Measurements from ENCODE around the gene AGXT. TPM values are rescaled to one million over a fixed set of nuclear protein-coding genes. Genes with fewer than 3 reads are reported as not detected.

The AGXT gene
- total RNA-seq, 6 experiments from 2014 or later = 744 to 1,833 (median 1,254) TPM

DNA sequence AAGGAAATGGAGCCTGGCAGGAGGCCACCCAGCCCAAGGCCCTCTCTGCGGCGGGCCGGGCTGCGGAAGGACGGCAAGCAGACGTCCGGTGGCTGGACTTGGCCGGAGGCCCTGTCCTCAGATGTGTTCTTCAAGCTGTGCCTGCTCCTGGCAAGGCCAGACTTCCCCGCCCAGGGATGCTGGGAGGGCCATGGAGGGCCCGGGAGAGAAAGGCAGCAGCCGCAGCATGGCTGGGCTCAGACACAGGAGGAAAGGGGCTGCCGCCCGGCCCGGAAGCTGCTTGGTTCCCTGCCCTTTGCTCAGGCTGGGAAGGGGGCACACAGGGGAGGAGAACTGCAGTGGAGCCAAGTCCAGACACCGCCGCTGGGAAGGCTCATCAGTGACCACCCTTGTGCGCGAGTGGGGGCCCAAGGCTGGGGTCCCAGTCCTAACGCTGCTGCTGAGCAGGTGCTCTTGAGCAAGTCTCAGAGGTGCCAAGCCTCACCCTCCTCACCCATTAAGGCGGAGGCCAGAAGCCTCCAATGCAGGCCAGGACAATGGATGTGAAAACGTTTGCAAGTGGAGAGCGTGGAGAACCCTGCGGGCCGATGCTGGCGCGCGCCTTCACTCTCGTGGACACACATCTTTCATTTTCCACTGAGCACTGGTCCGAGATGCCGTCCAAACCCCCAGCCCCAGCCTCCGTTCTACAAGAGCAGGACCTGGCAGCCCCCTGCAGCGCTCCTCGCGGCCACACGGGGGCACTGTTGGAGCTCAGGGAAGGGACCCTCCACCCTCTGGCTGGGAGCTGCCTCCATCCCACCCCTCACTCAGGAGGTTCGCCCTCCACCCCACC is 45.4 kb downstream of the AGXT start:
- peak; percentile 70 to 91 (median 86) for TF ChIP-seq CTCF (IDR thresholded peaks at IDR 0.05)
- no peak for TF ChIP-seq POLR2A (IDR thresholded peaks at IDR 0.05)
- ATAC-seq (peak; percentile 67 to 77 (median 71)), DNase-seq (peak in 2 of 3 donors; percentile 64 to 67)
- Histone ChIP-seq H3K9me3 (no peaks in the 10 kb centered on the region), H3K4me3 (no peak overlapping the region), H3K27me3 (no peaks in the 10 kb centered on the region), H3K27ac (no peak overlapping the region), H3K36me3 (no peaks in the 10 kb centered on the region), H3K4me1 (peaks cover 0 to 8% (median 0%) of the 10 kb centered on the region in 4 donors)
- WGBS (ENCODE audit: insufficient coverage, low coverage, low lambda C conversion rate, missing lambda C conversion rate) = no CpG with 5 or more reads among the region's 36 CpGs
- intact Hi-C loops (cut with DNase I) = loop anchor here in 1 of 2 donors (10.0 kb wide), 1 partner anchor 81 kb away; the partner anchor contains the start of gene SNED1

- ATAC-seq = no peak
- intact Hi-C loops (cut with DNase I) = loop anchor here in 1 of 2 donors (10.0 kb wide), 1 partner anchor 80 kb away; the partner anchor contains the start of gene SNED1
- no peaks in the 10 kb centered on the region for H3K9me3 ChIP-seq
- 23% methylated on average over 12 of the region's 25 CpGs for WGBS (ENCODE audit: insufficient coverage, low coverage, low lambda C conversion rate, missing lambda C conversion rate)
- no peaks in the 10 kb centered on the region for H3K27me3 ChIP-seq
- H3K27ac ChIP-seq = no peak overlapping the region
- H3K4me1 ChIP-seq = peaks cover 0 to 8% (median 0%) of the 10 kb centered on the region in 4 donors
- H3K36me3 ChIP-seq = no peaks in the 10 kb centered on the region
- TF ChIP-seq CTCF (IDR thresholded peaks at IDR 0.05) (no peak), POLR2A (IDR thresholded peaks at IDR 0.05) (no peak)
- DNase-seq = peak in 2 of 3 donors; percentile 14 to 50
- no peak overlapping the region for H3K4me3 ChIP-seq
Measured at GRCh38 chr2:240914645-240915525, 46.3 kb downstream of the AGXT start.

GRCh38 chr2:240915526-240916341 is 47.1 kb downstream of the AGXT start:
- WGBS (ENCODE audit: insufficient coverage, low coverage, low lambda C conversion rate, missing lambda C conversion rate) = 10% methylated on average over 11 of the region's 34 CpGs
- Histone ChIP-seq H3K27me3 (no peaks in the 10 kb centered on the region), H3K9me3 (no peaks in the 10 kb centered on the region), H3K36me3 (no peaks in the 10 kb centered on the region), H3K27ac (no peak overlapping the region), H3K4me1 (peaks cover 0 to 8% (median 0%) of the 10 kb centered on the region in 4 donors), H3K4me3 (no peak overlapping the region)
- peak in 2 of 3 donors; percentile 17 to 44 for DNase-seq
- intact Hi-C loops (cut with DNase I) = loop anchor here in 1 of 2 donors (10.0 kb wide), 1 partner anchor 79 kb away; the partner anchor contains the start of gene SNED1
- TF ChIP-seq CTCF (IDR thresholded peaks at IDR 0.05) = no peak
- no peak for TF ChIP-seq POLR2A (IDR thresholded peaks at IDR 0.05)
- ATAC-seq = no peak

DNA sequence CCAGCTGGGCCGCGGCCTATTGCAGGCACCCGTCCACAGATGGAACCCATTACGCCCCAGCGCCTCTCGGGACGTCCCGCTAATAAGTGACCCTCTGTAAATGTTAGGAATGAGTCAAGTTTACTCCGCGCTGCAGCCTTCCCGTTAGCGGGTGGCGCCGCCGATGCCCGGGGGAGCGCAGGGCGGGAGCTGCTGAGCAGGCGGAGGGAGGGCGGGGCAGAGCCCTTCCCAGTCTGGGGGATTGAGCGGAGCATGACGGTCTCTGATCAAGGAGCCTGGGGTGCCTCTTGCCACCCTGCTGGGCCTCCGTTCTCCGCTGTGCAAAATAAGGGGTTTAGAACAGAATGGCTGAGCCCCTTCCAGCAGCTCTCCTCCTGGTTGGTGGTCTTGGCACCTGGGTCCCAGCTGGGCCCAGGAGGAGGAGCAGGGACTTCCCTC is 48.0 kb downstream of the AGXT start:
- DNase-seq (peak; percentile 19 to 46 (median 43)), ATAC-seq (no peak)
- Histone ChIP-seq H3K4me3 (no peak overlapping the region), H3K9me3 (no peaks in the 10 kb centered on the region), H3K27me3 (no peaks in the 10 kb centered on the region), H3K36me3 (no peaks in the 10 kb centered on the region), H3K27ac (no peak overlapping the region), H3K4me1 (peaks cover 0 to 8% (median 0%) of the 10 kb centered on the region in 4 donors)
- intact Hi-C loops (cut with DNase I) = loop anchor here in 1 of 2 donors (10.0 kb wide), 1 partner anchor 78 kb away; the partner anchor contains the start of gene SNED1
- WGBS (ENCODE audit: insufficient coverage, low coverage, low lambda C conversion rate, missing lambda C conversion rate) = 38% methylated on average over 17 of the region's 24 CpGs
- TF ChIP-seq POLR2A (IDR thresholded peaks at IDR 0.05) (no peak), CTCF (IDR thresholded peaks at IDR 0.05) (no peak)

Measured in right lobe of liver (tissue), 6 donors.